T-helper 1 cell treated with Interleukin-12 subunit alpha and Interleukin-12 subunit beta and Interleukin-4 antibody, amounts not matched to agents 30 ng/mL and 1 ng/mL, for 36 hours (primary cell): Measurements from ENCODE around the gene BBS12. TPM values are rescaled to one million over a fixed set of nuclear protein-coding genes. Genes with fewer than 3 reads are reported as not detected.

Source experiments
- intact Hi-C: fragments of 100-400 bp; cut with micrococcal nuclease; formaldehyde crosslinking; loops from one replicate; pipeline ENCODE4 v1.15.1; 2024
- total RNA-seq: library from RNA; stranded (reverse); gene quantifications from 2 replicates; pipeline ENCODE4 v1.2.3, GENCODE V29; 2022

Gene BBS12
- total RNA-seq, 1 donor from 2014 or later: 2.7 TPM

DNA sequence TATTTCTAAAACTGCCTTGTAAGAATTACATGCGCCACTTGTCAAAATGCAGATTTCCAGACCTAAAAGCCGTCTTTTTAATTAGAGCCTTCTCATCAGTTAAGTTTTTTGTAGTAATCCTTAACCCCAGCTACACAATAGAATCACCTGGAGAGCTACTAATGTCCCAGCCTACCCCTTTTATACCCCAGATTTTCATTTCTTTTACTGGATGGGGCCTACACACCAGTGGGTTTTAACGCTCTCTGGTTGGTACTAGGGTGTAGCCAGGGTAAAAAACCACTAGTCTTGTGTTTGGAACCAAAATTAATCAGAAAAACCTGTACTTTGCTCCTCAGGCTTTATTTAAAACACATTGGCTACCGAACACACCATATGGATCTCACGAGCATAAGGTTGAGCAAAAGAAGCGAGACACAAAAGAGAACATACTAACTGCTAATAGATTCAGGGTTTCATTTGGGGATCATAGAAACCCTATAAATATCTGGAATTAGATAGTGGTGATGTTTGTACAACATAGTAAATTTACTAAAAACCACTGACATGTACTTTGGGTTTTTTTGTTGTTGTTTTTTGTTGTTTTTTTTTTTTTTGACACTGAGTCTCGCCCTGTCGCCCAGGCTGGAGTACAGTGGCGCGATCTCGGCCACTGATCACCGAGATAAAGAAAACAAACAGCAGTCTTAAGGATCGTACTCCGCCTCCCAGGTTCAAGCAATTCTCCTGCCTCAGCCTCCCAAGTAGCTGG is 30.6 kb downstream of the BBS12 start:
- intact Hi-C loops: loop anchor here (1.0 to 10.0 kb wide), 5 partner anchors 22 to 1562 kb away; partner anchors contain the start of gene SPRY1

GRCh38 chr4:122764071-122764820 is 31.7 kb downstream of the BBS12 start:
- intact Hi-C loops: loop anchor here (10.0 kb wide), 3 partner anchors 631 to 1561 kb away; partner anchors contain the start of gene SPRY1

DNA sequence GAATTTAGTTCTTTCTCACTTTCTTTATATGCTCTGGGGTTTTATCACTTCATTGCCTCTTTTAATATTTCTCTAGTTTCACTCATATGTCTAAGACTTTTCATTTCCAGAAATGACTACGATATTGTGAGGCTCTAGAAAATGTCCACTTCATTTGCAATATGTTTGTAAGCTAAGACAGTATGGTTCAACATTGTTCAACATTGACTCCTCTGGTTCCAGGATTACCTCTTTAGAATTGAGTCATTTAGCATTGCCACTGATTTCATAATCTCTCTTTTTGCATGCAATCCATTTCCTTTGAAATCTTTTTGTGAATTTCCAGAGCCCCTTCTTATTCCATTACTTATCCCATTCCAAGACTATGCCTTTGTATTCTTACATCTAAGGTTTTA is 32.3 kb downstream of the BBS12 start:
- intact Hi-C loops: loop anchor here (10.0 kb wide), 3 partner anchors 630 to 1560 kb away; partner anchors contain the start of gene SPRY1

GRCh38 chr4:122765692-122766352 is 33.3 kb downstream of the BBS12 start:
- intact Hi-C loops: loop anchor here (10.0 kb wide), 3 partner anchors 629 to 1559 kb away; partner anchors contain the start of gene SPRY1

GRCh38 chr4:122766353-122766705 is 33.8 kb downstream of the BBS12 start:
- intact Hi-C loops: loop anchor here (10.0 kb wide), 3 partner anchors 628 to 1558 kb away; partner anchors contain the start of gene SPRY1

- intact Hi-C loops: loop anchor here (10.0 kb wide), 3 partner anchors 628 to 1558 kb away; partner anchors contain the start of gene SPRY1
Observed at GRCh38 chr4:122766950-122767349, 34.4 kb downstream of the BBS12 start.

GRCh38 chr4:122771724-122772123 is 39.2 kb downstream of the BBS12 start:
- intact Hi-C loops: no loop called here

DNA sequence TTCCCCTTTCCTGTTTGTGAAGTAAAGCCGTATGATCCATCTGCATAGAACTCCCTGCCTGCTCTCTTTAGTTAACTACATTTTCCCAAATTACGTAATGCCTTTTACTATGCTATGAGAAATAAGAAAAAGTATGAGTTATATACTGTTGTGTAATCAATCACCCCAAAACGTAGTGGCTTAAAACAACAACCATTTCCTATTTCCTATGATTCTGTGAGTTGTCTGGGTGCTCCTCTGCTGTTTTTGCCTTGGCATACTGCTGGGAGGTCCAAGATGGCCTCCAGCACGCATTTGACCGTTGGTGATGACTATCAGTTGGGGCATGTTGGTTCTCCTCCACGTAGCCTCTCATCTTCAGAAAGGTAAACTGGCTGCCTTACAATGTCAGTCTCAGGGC is 39.8 kb downstream of the BBS12 start:
- intact Hi-C loops: no loop called here

GRCh38 chr4:122772986-122773385 is 40.5 kb downstream of the BBS12 start:
- intact Hi-C loops: no loop called here

- intact Hi-C loops: no loop called here
Observed at GRCh38 chr4:122775039-122775438, 42.5 kb downstream of the BBS12 start.

DNA sequence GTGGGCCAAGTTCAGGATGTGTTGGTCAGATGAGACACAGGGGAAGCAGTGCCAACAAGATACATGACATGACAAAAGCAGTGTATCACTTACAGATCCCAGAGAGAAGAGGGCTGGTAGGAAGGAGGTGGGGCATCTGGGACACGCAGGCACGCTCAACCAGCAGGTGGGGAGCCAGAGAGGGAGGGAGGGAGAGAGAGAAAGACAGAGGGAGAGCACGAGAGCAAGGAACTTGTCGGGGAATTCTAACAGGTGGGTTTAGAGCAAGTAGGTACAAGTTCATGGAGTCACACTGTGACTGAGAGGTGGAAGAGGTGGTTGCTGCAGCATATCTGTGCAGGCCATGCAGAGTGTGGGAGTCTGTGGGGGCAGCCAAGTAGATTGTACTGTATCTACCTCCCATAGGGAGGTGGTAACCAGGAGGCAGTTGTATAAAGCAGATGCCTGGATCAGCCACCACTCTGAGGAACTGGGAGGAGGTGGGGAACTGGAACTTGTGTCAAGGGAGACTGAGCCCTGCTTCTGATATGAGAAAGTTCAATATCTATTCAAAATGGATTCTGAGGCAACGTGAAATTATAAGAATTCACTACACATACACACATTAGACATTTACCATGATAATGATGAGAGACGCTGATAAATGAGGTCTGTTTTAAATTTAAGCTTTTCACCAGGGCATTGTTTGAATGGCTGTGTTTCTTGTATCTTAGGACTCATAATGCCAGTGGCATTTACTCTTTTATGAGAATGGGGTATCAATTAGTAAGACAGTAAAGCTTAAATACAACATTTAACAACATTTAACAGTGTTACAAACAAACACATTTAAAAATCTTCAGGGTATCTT is 43.7 kb downstream of the BBS12 start:
- intact Hi-C loops: no loop called here

DNA sequence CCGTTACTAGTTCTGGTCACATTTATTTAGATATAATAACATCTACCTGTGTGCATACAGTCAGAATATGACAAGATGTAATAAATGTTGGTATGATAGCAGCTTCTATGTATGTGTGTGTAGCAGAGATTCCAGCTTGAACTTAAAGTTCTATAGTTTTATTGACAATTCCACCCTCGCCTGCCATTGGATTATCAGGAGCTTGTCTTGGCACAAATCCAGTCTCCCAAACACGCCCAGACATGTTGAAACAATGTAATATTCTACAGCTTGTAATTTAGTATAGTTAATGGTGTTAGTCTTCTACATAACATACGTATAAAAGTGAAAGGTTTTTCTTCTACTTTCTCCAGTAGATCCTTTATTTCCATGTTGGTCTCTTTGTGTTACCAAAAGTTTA is 44.4 kb downstream of the BBS12 start:
- intact Hi-C loops: no loop called here

- intact Hi-C loops: no loop called here
Observed at GRCh38 chr4:122777846-122778673, 45.6 kb downstream of the BBS12 start.

DNA sequence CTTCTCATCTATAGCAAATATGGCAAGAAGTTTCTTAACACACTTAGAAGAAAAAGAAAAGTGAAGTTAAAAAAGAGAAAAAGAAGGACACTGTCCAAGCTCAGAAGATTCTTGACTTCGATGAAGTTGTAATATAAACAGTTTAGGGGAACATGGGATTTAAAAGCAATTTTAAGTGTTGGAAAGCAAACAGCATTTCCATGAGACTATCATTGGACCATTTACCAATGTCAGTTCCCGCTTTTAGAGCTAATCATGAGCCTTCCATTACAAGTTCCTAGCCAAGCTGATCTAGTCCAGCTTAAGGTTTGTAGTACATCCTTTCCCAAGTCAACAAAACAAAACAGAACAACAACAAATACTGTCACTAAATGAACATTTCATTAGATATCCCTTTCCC is 49.0 kb downstream of the BBS12 start:
- intact Hi-C loops: no loop called here

- intact Hi-C loops: no loop called here
Observed at GRCh38 chr4:122783301-122784215, 51.1 kb downstream of the BBS12 start.

DNA sequence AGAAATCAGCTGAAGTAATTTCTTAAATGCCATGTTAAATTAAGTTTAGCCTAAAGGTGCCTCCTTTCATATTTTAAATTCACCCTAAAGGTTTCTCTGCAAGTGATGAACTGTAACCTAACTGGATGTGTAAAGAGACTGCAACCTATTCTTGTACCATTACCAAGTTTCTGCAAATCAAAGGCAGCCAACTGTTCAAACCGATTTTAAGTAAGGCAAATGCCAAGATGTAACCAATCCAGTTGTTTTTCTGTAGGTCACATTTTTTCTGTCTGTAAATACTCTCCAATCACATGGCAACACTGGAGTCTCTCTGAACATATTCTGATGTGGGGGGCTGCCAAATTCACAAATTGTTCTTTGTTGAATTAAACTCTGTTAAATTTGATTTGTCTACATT is 51.8 kb downstream of the BBS12 start:
- intact Hi-C loops: no loop called here

DNA sequence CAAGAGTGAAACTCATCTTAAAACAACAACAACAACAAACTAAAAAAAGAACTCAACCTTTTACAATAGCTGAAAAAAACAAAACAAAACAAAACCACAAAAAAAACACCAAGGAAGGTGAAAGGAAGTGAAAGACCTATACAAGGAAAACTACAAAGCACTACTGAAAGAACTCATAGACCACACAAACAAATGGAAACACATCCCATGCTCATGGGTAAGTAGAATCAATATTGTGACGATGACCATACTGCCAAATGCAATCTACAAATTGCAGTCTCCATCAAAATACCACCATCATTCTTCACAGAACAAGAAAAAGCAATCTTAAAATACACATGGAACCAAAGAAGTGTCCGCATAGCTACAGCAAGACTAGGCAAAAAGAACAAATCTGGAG is 52.6 kb downstream of the BBS12 start:
- intact Hi-C loops: loop anchor here (1.0 kb wide), 1 partner anchor 23 kb away; no protein-coding TSS in a partner anchor

GRCh38 chr4:122786296-122786695 is 53.8 kb downstream of the BBS12 start:
- intact Hi-C loops: loop anchor here (2.0 kb wide), 1 partner anchor 43 kb away; no protein-coding TSS in a partner anchor

- intact Hi-C loops: loop anchor here (2.0 kb wide), 1 partner anchor 42 kb away; no protein-coding TSS in a partner anchor
Observed at GRCh38 chr4:122786920-122787319, 54.4 kb downstream of the BBS12 start.
